ENCODE measurements around the gene SCAPER. TPM values are rescaled to one million over a fixed set of nuclear protein-coding genes. Genes with fewer than 3 reads are reported as not detected.

Gene SCAPER
- total RNA-seq, 4 donors from 2014 or later, result 19.6 to 35.9 (median 31.8) TPM

GRCh38 chr15:76647612-76648011, 257.5 kb downstream of the SCAPER start:
- Histone ChIP-seq H3K27me3 (no peaks in the 10 kb centered on the region), H3K27ac (no peak overlapping the region), H3K36me3 (no peaks in the 10 kb centered on the region), H3K9me3 (no peaks in the 10 kb centered on the region), H3K4me1 (no peaks in the 10 kb centered on the region), H3K4me3 (no peak overlapping the region)
- DNase-seq (no peak), ATAC-seq (no peak)
- in situ Hi-C loops (cut with MboI; ENCODE audit: low sequenced_read_pairs in 4 of 4), result no loop called here
- intact Hi-C loops (cut with DNase I; ENCODE audit: low total_unique reads), result no loop called here
- no peak for TF ChIP-seq CTCF (IDR thresholded peaks at IDR 0.05 in 4 of 5, conservative IDR thresholded peaks at IDR 0.05 in 1 of 5)
- no peak for TF ChIP-seq POLR2A (IDR thresholded peaks at IDR 0.05)

GRCh38 chr15:76644646-76645045, 260.5 kb downstream of the SCAPER start:
- intact Hi-C loops (cut with DNase I; ENCODE audit: low total_unique reads), result no loop called here
- no peak for TF ChIP-seq CTCF (IDR thresholded peaks at IDR 0.05 in 4 of 5, conservative IDR thresholded peaks at IDR 0.05 in 1 of 5)
- no peak for TF ChIP-seq POLR2A (IDR thresholded peaks at IDR 0.05)

GRCh38 chr15:76642671-76643070, 262.5 kb downstream of the SCAPER start:
- Histone ChIP-seq H3K27me3 (no peaks in the 10 kb centered on the region), H3K27ac (no peak overlapping the region), H3K9me3 (no peaks in the 10 kb centered on the region), H3K36me3 (no peaks in the 10 kb centered on the region), H3K4me1 (no peaks in the 10 kb centered on the region), H3K4me3 (no peak overlapping the region)
- intact Hi-C loops (cut with DNase I; ENCODE audit: low total_unique reads) (no loop called here), in situ Hi-C loops (cut with MboI; ENCODE audit: low sequenced_read_pairs in 4 of 4) (no loop called here)
- DNase-seq (no peak), ATAC-seq (no peak)
- TF ChIP-seq CTCF (IDR thresholded peaks at IDR 0.05 in 4 of 5, conservative IDR thresholded peaks at IDR 0.05 in 1 of 5) (peak in 2 of 5 experiments; percentile 16 to 34), POLR2A (IDR thresholded peaks at IDR 0.05) (no peak)

More at GRCh38 chr15:76644646-76645045, 260.5 kb downstream of the SCAPER start:
- H3K9me3 ChIP-seq, result no peaks in the 10 kb centered on the region
- no peak overlapping the region for H3K27ac ChIP-seq
- in situ Hi-C loops (cut with MboI; ENCODE audit: low sequenced_read_pairs in 4 of 4), result no loop called here
- no peaks in the 10 kb centered on the region for H3K27me3 ChIP-seq
- DNase-seq (no peak), ATAC-seq (no peak)
- no peaks in the 10 kb centered on the region for H3K36me3 ChIP-seq
- no peaks in the 10 kb centered on the region for H3K4me1 ChIP-seq
- no peak overlapping the region for H3K4me3 ChIP-seq

- Histone ChIP-seq H3K9me3 (no peaks in the 10 kb centered on the region), H3K27me3 (no peaks in the 10 kb centered on the region), H3K27ac (no peak overlapping the region), H3K4me1 (peaks cover 4 to 16% of the 10 kb centered on the region in 2 donors), H3K4me3 (no peak overlapping the region), H3K36me3 (no peaks in the 10 kb centered on the region)
- intact Hi-C loops (cut with DNase I; ENCODE audit: low total_unique reads) (no loop called here), in situ Hi-C loops (cut with MboI; ENCODE audit: low sequenced_read_pairs in 4 of 4) (no loop called here)
- no peak for DNase-seq
- TF ChIP-seq POLR2A (IDR thresholded peaks at IDR 0.05), result no peak
- no peak for TF ChIP-seq CTCF (IDR thresholded peaks at IDR 0.05 in 4 of 5, conservative IDR thresholded peaks at IDR 0.05 in 1 of 5)
- no peak for ATAC-seq
These were observed 268.0 kb downstream of the SCAPER start for GRCh38 chr15:76637166-76637565.

GRCh38 chr15:76636059-76636458, 269.1 kb downstream of the SCAPER start:
- intact Hi-C loops (cut with DNase I; ENCODE audit: low total_unique reads), result no loop called here
- in situ Hi-C loops (cut with MboI; ENCODE audit: low sequenced_read_pairs in 4 of 4), result no loop called here
- Histone ChIP-seq H3K27me3 (no peaks in the 10 kb centered on the region), H3K27ac (no peak overlapping the region), H3K36me3 (no peaks in the 10 kb centered on the region), H3K4me1 (peaks cover 4 to 16% of the 10 kb centered on the region in 2 donors), H3K9me3 (no peaks in the 10 kb centered on the region), H3K4me3 (no peak overlapping the region)
- DNase-seq, result no peak
- TF ChIP-seq CTCF (IDR thresholded peaks at IDR 0.05 in 4 of 5, conservative IDR thresholded peaks at IDR 0.05 in 1 of 5), result no peak
- no peak for TF ChIP-seq POLR2A (IDR thresholded peaks at IDR 0.05)
- ATAC-seq, result no peak
